Islet of Langerhans (tissue), 1 donor: ENCODE measurements around the gene PRKCH.

Experiments
- FAIRE-seq: peaks from one replicate; lab custom pipeline; 2011; peaks lifted over from hg19 to GRCh38; lab: Jason Lieb, UNC

Gene PRKCH

DNA sequence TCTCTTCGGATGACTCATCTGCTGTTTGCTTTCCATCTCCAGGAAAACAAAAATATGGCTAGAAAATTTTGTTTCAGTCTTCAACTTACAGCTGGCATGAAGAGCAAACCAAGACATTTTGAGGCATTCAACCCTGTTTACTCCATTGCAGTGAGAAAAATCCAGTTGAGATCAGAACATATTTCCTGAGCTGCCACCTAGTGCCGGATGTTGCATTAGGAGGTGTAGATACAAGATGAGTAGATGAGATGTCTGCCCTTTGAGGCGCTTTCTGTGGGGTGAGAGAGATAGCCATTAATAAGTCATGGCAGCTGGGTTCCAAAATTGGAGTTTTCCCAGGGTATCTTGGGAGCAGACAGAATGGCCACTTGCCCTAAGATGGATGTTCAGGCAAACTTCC is 171.1 kb downstream of the PRKCH start:
- FAIRE-seq: no peak

- FAIRE-seq: no peak
Observed at GRCh38 chr14:61493239-61493638, 171.9 kb downstream of the PRKCH start.

GRCh38 chr14:61494018-61494417 is 172.6 kb downstream of the PRKCH start:
- FAIRE-seq: no peak

DNA sequence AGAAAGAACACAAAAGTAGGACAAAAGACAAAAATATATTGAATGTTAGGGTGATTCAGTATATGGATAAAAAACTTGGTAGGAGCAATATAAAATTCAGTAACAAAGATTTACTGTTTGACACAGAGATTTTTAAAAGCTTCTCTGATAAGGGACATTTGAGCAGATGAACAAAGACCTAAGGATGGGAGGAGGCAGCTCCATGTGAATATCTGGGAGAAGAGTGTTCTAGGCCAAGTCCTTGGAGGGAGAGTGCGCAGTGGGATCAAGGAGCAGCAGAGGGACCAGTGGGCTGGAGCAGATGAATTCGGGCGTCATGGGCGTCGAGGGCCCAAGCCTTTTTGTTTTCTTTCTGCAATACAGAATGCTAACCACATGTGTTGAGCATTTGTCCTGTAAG is 174.4 kb downstream of the PRKCH start:
- no peak for FAIRE-seq

DNA sequence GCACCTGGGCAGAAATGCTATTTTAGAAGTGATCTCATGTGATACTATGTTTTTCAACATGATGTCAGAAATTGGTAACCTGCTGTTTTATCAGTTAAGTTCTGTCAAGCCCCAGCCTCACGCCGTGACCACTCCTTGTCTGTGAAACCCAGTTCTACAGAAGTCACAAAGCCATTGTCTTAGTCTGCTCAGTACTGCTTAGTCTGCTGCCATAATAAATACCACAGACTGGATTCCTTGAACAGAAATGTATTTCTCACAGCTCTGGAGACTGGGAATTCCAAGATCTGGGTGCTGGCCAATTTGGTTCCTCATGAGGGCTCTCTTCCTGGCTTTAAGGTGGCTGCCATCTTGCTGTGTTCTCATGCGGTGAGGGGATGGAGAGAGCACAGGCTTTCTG is 176.9 kb downstream of the PRKCH start:
- no peak for FAIRE-seq

DNA sequence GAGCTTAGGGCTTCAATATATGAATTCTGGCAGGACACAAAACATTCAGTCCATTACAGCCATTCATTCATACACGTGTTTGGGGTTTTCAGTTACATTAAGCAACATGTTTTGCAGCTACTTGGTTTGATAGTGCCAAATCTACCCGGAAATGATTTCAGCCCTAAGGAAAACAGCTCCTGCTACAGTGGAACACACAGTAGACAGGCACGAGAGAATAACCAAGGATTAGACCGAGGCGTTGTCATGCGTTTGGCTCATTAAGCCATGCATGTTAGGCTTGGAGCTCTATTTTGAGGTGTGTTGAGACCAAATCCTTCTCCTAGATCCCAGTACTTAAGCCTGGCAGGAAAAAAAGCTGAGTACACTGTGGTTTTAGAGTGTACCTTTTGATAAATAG is 177.4 kb downstream of the PRKCH start:
- no peak for FAIRE-seq

DNA sequence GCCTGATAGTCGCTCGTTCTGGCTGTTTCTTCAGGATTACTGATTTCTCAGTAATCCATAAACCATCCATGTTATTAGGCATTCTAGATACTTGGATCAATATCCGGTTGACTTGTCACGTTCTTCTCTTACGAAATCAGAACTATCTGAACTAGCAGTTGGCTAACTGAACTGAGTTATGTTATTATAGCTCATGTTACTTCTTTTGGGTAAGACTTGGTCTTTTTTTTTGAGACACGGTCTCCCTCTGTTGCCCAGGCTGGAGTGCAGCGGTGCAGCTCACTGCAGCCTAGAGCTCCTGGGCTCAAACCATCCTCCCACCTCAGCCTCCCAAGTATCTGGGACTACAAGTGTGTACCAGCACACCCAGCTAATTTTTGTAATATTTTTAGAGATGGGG is 178.6 kb downstream of the PRKCH start:
- no peak for FAIRE-seq

GRCh38 chr14:61501714-61502458 is 180.5 kb downstream of the PRKCH start:
- FAIRE-seq: no peak

DNA sequence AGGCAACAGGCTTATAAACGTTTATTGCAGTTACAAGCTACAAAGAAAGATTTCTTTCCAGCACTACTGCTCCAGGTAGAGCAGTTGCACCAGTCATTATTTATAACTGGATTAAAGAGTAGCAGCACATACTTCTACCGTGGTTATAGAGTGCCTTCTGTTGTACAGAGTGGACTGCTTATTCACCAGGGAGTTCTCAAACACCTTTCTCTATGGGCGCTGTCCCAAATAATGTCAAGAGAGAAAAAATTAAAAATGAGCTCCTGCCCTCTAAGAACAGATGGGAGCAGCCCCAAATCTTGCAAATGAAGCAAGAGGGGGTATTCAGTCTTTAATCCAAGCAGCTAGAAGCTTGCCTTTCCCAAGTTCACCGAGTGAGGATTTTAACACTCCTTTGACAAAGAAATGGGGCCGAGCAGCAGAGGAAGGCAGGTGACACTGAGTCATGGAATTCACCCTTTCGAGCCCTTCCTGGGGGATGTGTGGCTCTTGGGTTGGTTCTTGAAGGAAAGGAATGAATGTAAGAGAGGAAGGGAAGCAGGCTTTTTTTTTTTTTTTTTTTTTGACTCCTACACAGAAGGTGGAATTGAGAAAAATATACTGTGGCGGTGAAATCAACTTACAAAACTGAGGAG is 181.2 kb downstream of the PRKCH start:
- FAIRE-seq: no peak

DNA sequence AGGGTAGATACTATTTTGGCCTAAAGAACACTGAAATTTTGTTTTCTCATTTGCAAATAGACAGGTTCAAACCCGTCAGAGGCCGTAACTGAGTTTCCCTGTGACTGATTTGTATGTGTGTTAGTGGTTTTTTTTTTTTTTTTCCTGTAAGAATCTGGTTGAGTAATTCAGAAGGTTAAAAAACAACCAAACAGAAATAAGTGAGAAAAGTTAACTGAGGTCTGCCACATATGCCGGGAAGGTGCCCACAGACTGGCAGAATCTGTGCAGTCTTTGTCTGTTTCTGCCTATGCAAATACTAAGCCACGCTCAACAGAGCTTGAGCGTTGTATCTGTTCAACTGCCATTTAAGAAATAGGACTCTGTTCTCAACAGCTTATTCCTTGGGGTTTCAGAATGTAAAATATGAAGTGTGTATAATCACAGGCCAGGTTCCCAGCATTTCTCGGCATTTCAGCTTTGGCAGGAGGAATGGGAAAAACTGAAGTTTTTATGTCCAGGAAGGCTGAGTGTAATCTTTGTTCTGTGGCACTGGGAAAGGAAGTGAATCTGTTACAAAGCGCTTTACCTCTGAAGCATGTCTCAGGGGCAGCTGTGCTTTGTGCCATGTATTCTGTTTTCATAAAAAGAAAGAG is 181.9 kb downstream of the PRKCH start:
- no peak for FAIRE-seq

DNA sequence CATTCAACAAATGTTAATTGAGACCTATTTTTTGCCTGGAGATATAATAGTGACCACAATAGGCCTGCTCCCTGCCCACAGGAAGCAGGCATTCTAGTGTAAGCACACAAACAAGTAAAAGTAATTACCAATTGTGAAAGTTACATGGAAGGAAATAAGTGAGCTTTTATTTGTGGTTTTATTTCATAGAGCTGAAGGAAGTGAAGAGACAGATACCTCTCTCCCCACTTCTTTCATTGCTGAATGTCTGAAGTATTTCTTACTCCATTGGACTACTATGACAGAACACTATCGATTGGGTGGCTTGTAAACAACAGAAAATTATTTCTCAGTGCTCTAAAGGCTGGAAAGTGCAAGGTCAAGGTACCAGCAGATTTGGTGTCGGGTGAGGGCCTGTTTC is 183.5 kb downstream of the PRKCH start:
- FAIRE-seq: no peak

GRCh38 chr14:61505815-61506809 is 184.7 kb downstream of the PRKCH start:
- FAIRE-seq: no peak

- no peak for FAIRE-seq
Observed at GRCh38 chr14:61508526-61508925, 187.1 kb downstream of the PRKCH start.

GRCh38 chr14:61510736-61511557 is 189.6 kb downstream of the PRKCH start:
- no peak for FAIRE-seq

GRCh38 chr14:61511558-61511948 is 190.2 kb downstream of the PRKCH start:
- FAIRE-seq: no peak

DNA sequence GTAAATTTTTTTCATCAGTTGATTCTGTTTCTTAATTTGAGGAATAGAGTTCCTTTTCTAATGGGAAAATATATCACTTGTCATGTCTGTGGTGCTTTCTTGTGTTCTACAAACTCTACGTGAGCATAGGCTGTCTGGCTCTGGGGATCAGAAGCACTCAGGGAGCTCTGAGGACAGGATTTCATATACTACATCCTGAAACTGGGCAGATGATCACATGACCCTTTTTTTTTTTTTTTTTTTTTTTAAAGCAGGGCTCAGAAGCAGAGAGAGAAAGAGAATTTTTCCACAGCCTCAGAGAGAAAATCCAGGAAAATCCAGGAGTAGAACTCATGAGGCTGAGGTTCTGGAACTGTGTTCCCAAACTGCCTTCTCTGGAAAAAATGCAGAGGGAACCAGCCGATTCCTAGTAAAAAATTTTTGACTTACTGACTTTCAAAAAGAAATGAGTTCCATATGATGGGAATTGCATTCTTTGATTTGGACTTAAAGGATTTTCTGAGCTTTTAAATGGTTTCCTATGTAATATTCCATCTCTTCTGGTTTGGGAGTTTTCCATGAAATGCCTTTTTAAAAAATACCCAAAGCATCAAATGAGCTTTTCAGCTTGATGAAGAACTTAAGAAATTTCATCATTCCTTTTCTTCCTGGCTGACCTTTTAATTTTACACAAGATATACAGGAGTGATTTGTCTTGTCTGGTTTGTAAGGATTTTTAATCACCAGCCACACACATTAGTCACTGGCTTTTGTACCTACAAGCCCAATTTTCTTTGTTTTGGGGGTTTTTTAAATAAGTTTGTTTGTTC is 190.9 kb downstream of the PRKCH start:
- FAIRE-seq: no peak

DNA sequence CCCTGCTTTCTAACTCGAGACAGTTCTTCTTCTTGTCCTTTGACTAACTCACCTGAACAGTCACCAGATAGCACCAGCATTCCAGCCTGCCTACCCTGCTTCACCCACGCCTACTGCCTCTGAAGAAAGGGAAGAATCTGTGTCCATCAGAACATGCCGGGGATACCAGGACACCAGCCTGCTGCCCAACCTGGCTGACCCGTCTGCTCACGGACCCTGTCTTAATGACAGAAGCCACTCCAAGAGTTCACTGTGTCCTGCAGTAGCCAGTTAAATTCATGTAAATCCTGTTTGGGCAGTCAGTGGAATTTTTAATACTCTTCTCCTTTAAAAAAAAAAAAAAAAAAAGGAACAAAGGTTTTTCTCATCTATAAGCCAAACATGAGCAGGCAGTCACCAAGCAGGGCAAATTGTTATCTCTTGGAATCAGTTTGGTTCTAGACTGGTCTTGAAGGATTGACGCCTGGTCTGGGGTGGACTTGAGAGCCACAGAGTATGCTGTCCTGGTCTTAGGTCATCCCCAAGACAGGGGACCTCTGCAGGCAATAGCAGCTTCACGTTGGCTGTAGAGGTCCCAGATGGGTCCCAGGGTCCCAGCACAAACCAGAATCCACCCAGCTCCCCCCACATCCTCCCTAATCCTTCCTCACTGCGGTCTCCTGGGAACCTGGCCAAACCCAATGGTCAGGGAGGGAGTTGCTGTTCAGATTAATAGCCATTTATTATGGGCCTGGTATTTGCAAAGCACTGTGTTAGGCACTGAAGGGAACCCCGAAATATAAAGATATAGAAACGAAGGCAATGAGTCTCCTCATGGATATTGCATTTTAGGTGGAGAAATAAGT is 192.8 kb downstream of the PRKCH start:
- no peak for FAIRE-seq

DNA sequence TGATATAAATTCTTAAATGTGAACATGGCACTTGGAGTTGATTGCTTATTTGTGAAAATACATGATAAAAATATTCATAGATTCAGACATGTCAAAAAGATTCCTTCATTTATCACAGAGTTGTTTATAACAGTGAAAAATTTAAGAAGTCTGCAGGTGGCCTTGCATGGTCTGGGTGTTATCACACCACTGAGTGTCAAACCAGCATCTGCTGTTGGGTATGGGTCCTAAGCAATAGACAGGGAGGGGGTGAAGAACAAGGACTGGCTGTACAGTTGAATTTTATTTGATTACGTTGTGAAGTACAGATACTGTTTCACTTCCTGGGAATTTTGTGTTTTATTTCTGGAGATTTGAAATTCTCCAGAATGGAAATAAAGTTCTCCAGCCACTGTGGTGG is 193.5 kb downstream of the PRKCH start:
- FAIRE-seq: no peak

GRCh38 chr14:61515436-61516117 is 194.2 kb downstream of the PRKCH start:
- no peak for FAIRE-seq
